Fibroblast of lung (primary cell): ENCODE data around the gene PPP1R9A.

Source experiments
- CTCF ChIP-seq, 2 donors: IDR thresholded peaks in 1 of 2; conservative IDR thresholded peaks in 1 of 2; 1 replicate in 1 of 2; 2 replicates in 1 of 2; pipeline ENCODE4 v1.5.1; 2011 to 2012; ENCODE audit warnings: low read length in 2 of 2, control low read depth in 1 of 2, inconsistent platforms in 1 of 2, low read depth in 1 of 2, mild to moderate bottlenecking in 1 of 2
- EZH2 ChIP-seq: IDR thresholded peaks from 2 replicates; pipeline ENCODE4 v1.5.1; 2012; ENCODE audit warnings: low read length, control low read depth, mild to moderate bottlenecking; ENCODE audit errors: missing control alignments

DNA sequence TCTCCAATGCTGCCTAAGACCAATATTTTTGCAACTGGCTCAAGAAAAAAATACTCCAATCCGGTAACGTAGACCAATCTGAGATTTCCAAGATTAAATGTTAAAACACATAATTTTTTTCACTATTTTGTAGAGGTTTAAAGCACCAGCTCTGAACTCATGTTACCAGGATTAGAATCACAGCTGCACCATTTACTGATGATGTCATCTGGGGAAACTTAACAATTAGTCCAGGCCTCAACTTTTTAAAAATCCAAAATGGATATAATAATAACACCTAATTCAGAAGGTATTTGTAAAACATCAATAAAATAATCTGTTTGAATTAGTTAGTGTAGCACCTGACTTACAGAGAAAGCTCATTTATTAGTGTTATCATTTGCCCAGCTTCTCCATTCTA is 402.6 kb downstream of the PPP1R9A start:
- no peak for TF ChIP-seq CTCF (conservative IDR thresholded peaks at IDR 0.05 in 1 of 2, IDR thresholded peaks at IDR 0.05 in 1 of 2; ENCODE audit: low read depth in 1 of 2, low read length in 2 of 2)
- no peak for TF ChIP-seq EZH2
